T-cell (primary cell): ENCODE data around the gene SLC44A5. TPM values are rescaled to one million over a fixed set of nuclear protein-coding genes. Genes with fewer than 3 reads are reported as not detected.
"Not testable (repeated sequence)": the region's sequence is repeated elsewhere in the genome, so short reads cannot be mapped to it uniquely, and the experiment has no call there.

Source experiments
- ATAC-seq, 4 experiments: fragments of 200-7000 bp in 3 of 4; fragments of 150-1000 bp in 1 of 4; cut with Tn5 transposase; replicated peaks in 1 of 4; 1 replicate in 3 of 4; 2 replicates in 1 of 4; pipeline ENCODE4 v1.10.0; 2021; ENCODE audit warnings: moderate library complexity in 3 of 4, mild to moderate bottlenecking in 2 of 4, moderate number of reproducible peaks in 1 of 4
- CTCF ChIA-PET, 2 donors: fragments of 300-600 bp; sonication (Branson Sonifier 250); formaldehyde crosslinking; loops; one replicate each; lab custom pipeline; 2022; ENCODE audit warnings: antibody characterized with exemption in 2 of 2; lab: Charles Lee
- POLR2A ChIA-PET, 2 donors: fragments of 300-600 bp; sonication (Branson Sonifier 250); formaldehyde crosslinking; loops; one replicate each; lab custom pipeline; 2022; ENCODE audit warnings: antibody characterized with exemption in 2 of 2; lab: Charles Lee
- DNase-seq, 35 experiments: peaks; one replicate each; pipeline versions ENCODE4 v3.0.0 to v3.0.0-alpha.2; 2013 to 2023
- H3K27ac ChIP-seq: one replicate; pipeline ENCODE4 v1.5.1; 2013; ENCODE audit warnings: low read length
- H3K27me3 ChIP-seq, 2 experiments: replicated peaks in 1 of 2; 1 replicate in 1 of 2; 2 replicates in 1 of 2; pipeline versions ENCODE4 v1.6.1 to v1.7.0; 2013; ENCODE audit warnings: low read length in 1 of 2, mixed read lengths in 1 of 2; ENCODE audit not compliant: control insufficient read depth in 2 of 2, insufficient read depth in 2 of 2; ENCODE audit errors: extremely low read depth in 1 of 2
- H3K36me3 ChIP-seq, 2 donors: 1 replicate in 1 of 2; 2 replicates in 1 of 2; pipeline versions ENCODE4 v1.6.1 to v1.7.0; 2013; ENCODE audit warnings: low read length in 1 of 2; ENCODE audit not compliant: control insufficient read depth in 2 of 2, insufficient read depth in 1 of 2; ENCODE audit errors: extremely low read depth in 1 of 2
- H3K4me1 ChIP-seq, 2 experiments: 1 replicate in 1 of 2; 2 replicates in 1 of 2; pipeline versions ENCODE4 v1.6.1 to v1.7.0; 2013; ENCODE audit warnings: low read length in 2 of 2, mixed read lengths in 1 of 2; ENCODE audit not compliant: insufficient read depth in 2 of 2, control insufficient read depth in 1 of 2; ENCODE audit errors: extremely low read depth in 1 of 2
- H3K4me3 ChIP-seq, 2 donors: 1 replicate in 1 of 2; 2 replicates in 1 of 2; pipeline versions ENCODE4 v1.5.1 to v1.7.0; 2013; ENCODE audit warnings: mild to moderate bottlenecking in 2 of 2, low read length in 1 of 2, moderate library complexity in 1 of 2; ENCODE audit not compliant: control insufficient read depth in 1 of 2; ENCODE audit errors: extremely low read depth in 1 of 2
- H3K9me3 ChIP-seq: 2 replicates; pipeline ENCODE4 v1.7.0; 2013
- H3K27ac Mint-ChIP-seq, 2 donors: one replicate each; pipeline ENCODE4 v1.8.0; 2020 to 2021; ENCODE audit warnings: mild to moderate bottlenecking in 2 of 2, mixed read lengths in 2 of 2
- H3K27me3 Mint-ChIP-seq, 2 donors: one replicate each; pipeline ENCODE4 v1.8.0; 2021 to 2022; ENCODE audit warnings: mixed read lengths in 2 of 2
- H3K36me3 Mint-ChIP-seq: one replicate; pipeline ENCODE4 v1.8.0; 2021; ENCODE audit warnings: mixed read lengths
- H3K4me1 Mint-ChIP-seq, 3 donors: one replicate each; pipeline ENCODE4 v1.8.0; 2020 to 2022; ENCODE audit warnings: mixed read lengths in 3 of 3, mild to moderate bottlenecking in 1 of 3
- H3K4me3 Mint-ChIP-seq, 3 donors: one replicate each; pipeline ENCODE4 v1.8.0; 2020 to 2022; ENCODE audit warnings: mild to moderate bottlenecking in 3 of 3, mixed read lengths in 3 of 3, moderate library complexity in 3 of 3
- H3K9me3 Mint-ChIP-seq, 3 donors: one replicate each; pipeline ENCODE4 v1.8.0; 2020 to 2022; ENCODE audit warnings: mixed read lengths in 3 of 3
- WGBS: methylation state at CpG from one replicate; pipeline ENCODE4 v1.1.5; 2013; ENCODE audit warnings: missing lambda C conversion rate; ENCODE audit not compliant: insufficient coverage; 5-methylcytosine and 5-hydroxymethylcytosine counted together
- total RNA-seq, 35 experiments: library from RNA in 6 of 35; stranded (reverse) in 6 of 35; fragments of 120-200 nt in 1 of 35; gene quantifications; one replicate each; pipeline versions ENCODE4 v1.2.1 to v1.2.4 and lab custom pipeline; 2013 to 2026

The SLC44A5 gene
- total RNA-seq: 1 to 10 TPM in 2 of 5 donors, under 1 TPM in 2, not detected in 1; 0.06 to 2.4 (median 0.84) TPM
- total RNA-seq (2013): 0.85 TPM
- total RNA-seq (lab: John Stamatoyannopoulos, UW): 0 to 10.8 (median 0.36) reads per million in 29 experiments

DNA sequence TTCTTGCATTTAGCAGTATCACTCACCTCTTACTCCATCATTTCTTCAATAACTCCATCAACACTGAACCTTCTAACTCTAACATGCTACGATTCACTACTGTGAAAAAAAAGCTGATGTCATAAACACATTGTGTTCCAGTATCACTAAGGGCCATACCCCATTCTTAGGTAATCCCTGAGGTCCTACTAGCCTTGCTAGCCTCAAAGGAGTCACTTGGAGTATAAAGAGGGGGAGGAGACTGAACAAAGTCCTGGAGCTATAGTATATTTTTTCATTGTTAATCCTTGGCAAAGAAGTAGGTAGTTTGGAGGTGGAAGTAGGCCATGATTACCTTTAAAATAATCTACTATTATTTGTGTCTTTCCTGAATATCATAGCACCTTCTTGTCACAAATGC, at the start of gene SLC44A5:
Gene SLC44A5 (minus strand): TSS at position 101 of the 400 bp plus-strand sequence. CDS start 69,667 bp downstream, outside the sequence.
- POLR2A ChIA-PET: no interaction called here

DNA sequence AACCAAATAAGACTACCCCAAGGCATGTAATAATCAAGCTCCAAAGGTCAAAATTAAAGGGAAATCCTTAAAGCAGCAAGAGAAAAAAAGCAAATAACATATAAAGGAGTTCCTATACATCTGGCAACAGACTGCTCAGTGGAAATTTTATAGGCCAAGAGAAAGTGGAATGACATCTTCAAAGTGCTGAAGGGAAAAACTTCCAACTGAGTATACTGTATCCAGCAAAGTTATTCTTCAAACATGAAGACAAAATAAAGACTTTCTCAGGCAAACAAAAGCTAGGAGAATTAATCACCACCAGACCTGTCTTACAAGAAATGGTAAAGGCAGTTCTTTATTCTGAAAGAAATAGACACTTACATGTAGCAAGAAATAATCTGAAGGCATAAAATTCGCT, 45.0 kb upstream of the SLC44A5 start:
- Histone ChIP-seq H3K27ac (no peak overlapping the region), H3K9me3 (no peaks in the 10 kb centered on the region), H3K4me3 (no peak overlapping the region), H3K27me3 (peaks cover 0 to 7% of the 10 kb centered on the region in 2 experiments), H3K36me3 (no peaks in the 10 kb centered on the region), H3K4me1 (no peaks in the 10 kb centered on the region)
- Mint-ChIP-seq H3K36me3 (no peaks in the 10 kb centered on the region), H3K4me3 (no peak overlapping the region), H3K4me1 (no peaks in the 10 kb centered on the region), H3K27ac (no peak overlapping the region), H3K9me3 (peaks cover 0 to 16% (median 6%) of the 10 kb centered on the region in 3 donors), H3K27me3 (peaks cover 18 to 24% of the 10 kb centered on the region in 2 donors)
- ATAC-seq (no peak), DNase-seq (no peak)
- ChIA-PET POLR2A (no interaction called here), CTCF (no interaction called here)
- no CpG with 5 or more reads among the region's 1 CpG for WGBS

More for the DNA sequence above, at the start of gene SLC44A5:
- CTCF ChIA-PET: no interaction called here
- Mint-ChIP-seq H3K27ac (no peak within 1 kb of the TSS), H3K4me3 (no peak within 1 kb of the TSS), H3K27me3 (peaks cover 56 to 59% of the 10 kb centered on the region in 2 donors), H3K4me1 (peaks cover 9 to 17% (median 10%) of the 10 kb centered on the region in 3 donors), H3K36me3 (no peaks in the 10 kb centered on the region), H3K9me3 (peaks cover 0 to 9% (median 0%) of the 10 kb centered on the region in 3 donors)
- H3K36me3 ChIP-seq: no peaks in the 10 kb centered on the region
- ATAC-seq (no peak), DNase-seq (no peak)
- peaks cover 12 to 15% of the 10 kb centered on the region in 2 experiments for H3K27me3 ChIP-seq
- WGBS: 43% methylated on average over 1 of the region's 1 CpG
- no peak within 1 kb of the TSS for H3K4me3 ChIP-seq
- no peak within 1 kb of the TSS for H3K27ac ChIP-seq
- H3K9me3 ChIP-seq: no peaks in the 10 kb centered on the region
- H3K4me1 ChIP-seq: peaks cover 3 to 15% of the 10 kb centered on the region in 2 experiments

DNA sequence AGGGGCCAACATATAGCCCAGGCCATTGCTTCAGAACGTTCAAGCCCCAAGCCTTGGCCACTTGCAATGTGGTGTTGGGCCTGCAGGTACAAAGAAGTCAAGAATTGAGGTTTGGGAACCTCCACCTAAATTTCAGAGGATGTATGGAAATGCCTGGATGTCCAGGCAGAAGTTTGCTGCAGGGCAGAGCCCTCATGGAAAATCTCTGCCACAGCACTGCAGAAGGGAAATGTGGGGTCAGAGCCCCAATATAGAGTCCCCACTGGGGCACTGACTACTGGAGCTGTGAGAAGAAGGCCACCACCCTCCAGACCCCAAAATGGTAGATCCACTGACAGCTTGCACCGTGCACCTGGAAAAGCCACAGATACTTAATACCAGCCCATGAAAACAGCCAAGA, 36.3 kb upstream of the SLC44A5 start:
- H3K9me3 ChIP-seq, CTCF ChIA-PET, H3K36me3 ChIP-seq, H3K4me3 Mint-ChIP-seq, H3K4me3 ChIP-seq, H3K4me1 ChIP-seq, H3K27me3 ChIP-seq, H3K9me3 Mint-ChIP-seq, ATAC-seq, H3K27ac Mint-ChIP-seq, DNase-seq, H3K27ac ChIP-seq, POLR2A ChIA-PET, H3K4me1 Mint-ChIP-seq, H3K36me3 Mint-ChIP-seq, H3K27me3 Mint-ChIP-seq: not testable (repeated sequence)
- 0% methylated on average over 1 of the region's 2 CpGs for WGBS

DNA sequence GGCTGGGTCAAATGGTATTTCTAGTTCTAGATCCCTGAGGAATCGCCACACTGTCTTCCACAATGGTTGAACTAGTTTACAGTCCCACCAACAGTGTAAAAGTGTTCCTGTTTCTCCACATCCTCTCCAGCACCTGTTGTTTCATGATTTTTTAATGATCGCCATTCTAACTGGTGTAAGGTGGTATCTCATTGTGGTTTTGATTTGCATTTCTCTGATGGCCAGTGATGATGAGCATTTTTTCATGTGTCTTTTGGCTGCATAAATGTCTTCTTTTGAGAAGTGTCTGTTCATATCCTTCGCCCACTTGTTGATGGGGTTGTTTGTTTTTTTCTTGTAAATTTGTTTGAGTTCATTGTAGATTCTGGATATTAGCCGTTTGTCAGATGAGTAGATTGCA, 34.2 kb upstream of the SLC44A5 start:
- H3K4me1 Mint-ChIP-seq, ATAC-seq, H3K4me3 ChIP-seq, H3K4me3 Mint-ChIP-seq, DNase-seq, H3K36me3 Mint-ChIP-seq, CTCF ChIA-PET, H3K9me3 ChIP-seq, POLR2A ChIA-PET, H3K36me3 ChIP-seq, H3K9me3 Mint-ChIP-seq, H3K27ac ChIP-seq, H3K27me3 ChIP-seq, H3K27ac Mint-ChIP-seq, H3K27me3 Mint-ChIP-seq, H3K4me1 ChIP-seq: not testable (repeated sequence)
- 100% methylated on average over 1 of the region's 4 CpGs for WGBS

DNA sequence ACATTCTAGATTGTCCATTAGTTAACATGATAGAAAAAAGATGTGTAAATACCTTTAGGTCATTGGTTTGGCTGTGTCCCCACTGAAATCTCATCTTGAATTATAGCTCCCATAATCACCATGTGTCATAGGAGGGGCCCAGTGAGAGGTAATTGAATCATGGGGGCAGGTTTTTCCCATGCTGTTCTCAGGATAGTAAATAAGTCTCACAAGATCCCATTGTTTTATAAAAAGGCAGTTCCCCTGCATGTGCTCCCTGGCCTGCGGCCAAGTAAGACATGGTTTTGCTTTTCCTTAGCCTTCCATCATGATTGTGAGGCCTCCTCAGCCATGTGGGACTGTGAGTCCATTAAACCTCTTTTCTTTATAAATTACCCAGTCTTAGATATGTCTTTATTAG, 32.5 kb upstream of the SLC44A5 start:
- CTCF ChIA-PET: no interaction called here
- peaks cover 0 to 2% of the 10 kb centered on the region in 2 experiments for H3K27me3 ChIP-seq
- no peaks in the 10 kb centered on the region for H3K36me3 Mint-ChIP-seq
- WGBS: 100% methylated on average over 1 of the region's 1 CpG
- peaks cover 0 to 4% (median 4%) of the 10 kb centered on the region in 3 donors for H3K9me3 Mint-ChIP-seq
- H3K36me3 ChIP-seq: no peaks in the 10 kb centered on the region
- H3K27ac ChIP-seq: no peak overlapping the region
- H3K4me1 Mint-ChIP-seq: no peaks in the 10 kb centered on the region
- DNase-seq: no peak
- H3K9me3 ChIP-seq: no peaks in the 10 kb centered on the region
- H3K4me1 ChIP-seq: no peaks in the 10 kb centered on the region
- H3K27ac Mint-ChIP-seq: no peak overlapping the region
- H3K4me3 Mint-ChIP-seq: no peak overlapping the region
- POLR2A ChIA-PET: no interaction called here
- H3K4me3 ChIP-seq: no peak overlapping the region
- no peaks in the 10 kb centered on the region for H3K27me3 Mint-ChIP-seq
- ATAC-seq: no peak

DNA sequence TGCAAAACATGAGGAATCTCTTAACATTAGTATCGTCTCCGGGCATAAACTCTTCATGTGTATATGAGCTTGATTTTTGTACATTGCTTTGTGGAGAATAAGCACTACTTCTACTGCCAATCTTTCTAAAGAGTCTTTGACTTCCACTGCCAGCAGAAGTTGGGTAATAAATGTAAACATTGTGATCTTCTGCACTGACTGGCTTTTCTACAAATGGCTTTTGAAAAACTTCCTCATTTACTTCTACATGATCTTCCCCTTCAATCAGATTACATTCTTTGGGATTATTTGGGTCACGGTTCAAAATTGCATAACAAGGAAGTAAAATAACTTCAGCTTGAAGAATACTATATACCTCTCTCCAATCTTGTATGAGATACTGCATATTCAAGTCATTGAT, 30.4 kb upstream of the SLC44A5 start:
- H3K27me3 Mint-ChIP-seq: peaks cover 0 to 4% of the 10 kb centered on the region in 2 donors

DNA sequence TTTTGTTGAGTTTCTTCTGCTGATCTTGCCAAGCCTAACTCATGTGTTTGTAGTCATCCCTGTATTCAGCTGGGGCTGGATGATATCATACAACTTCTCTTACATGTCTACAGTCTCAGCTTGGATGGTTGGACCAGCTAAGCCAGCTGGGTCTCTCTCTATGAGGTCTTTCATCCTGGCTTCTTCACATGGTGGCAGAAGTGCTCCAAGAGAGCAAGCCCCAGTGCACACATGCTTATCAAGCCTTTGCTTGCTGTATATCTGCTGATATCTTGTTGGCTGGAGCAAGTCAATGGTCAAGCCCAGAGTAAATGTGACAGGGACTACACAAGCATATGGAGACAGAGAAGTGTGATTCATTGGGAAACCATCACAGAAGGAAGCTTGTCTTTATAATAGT, 29.2 kb upstream of the SLC44A5 start:
- Histone ChIP-seq H3K4me3 (no peak overlapping the region), H3K27me3 (no peaks in the 10 kb centered on the region), H3K27ac (no peak overlapping the region), H3K9me3 (no peaks in the 10 kb centered on the region), H3K4me1 (no peaks in the 10 kb centered on the region), H3K36me3 (no peaks in the 10 kb centered on the region)
- Mint-ChIP-seq H3K27me3 (peaks cover 3 to 4% of the 10 kb centered on the region in 2 donors), H3K36me3 (no peaks in the 10 kb centered on the region), H3K4me1 (no peaks in the 10 kb centered on the region), H3K27ac (no peak overlapping the region), H3K4me3 (no peak overlapping the region), H3K9me3 (no peaks in the 10 kb centered on the region)
- no peak for DNase-seq
- ATAC-seq: no peak
- POLR2A ChIA-PET: no interaction called here
- CTCF ChIA-PET: no interaction called here

More for the DNA sequence above, 30.4 kb upstream of the SLC44A5 start:
- no peaks in the 10 kb centered on the region for H3K9me3 ChIP-seq
- DNase-seq: no peak
- H3K27ac Mint-ChIP-seq: no peak overlapping the region
- ChIA-PET POLR2A (no interaction called here), CTCF (no interaction called here)
- H3K4me1 Mint-ChIP-seq: no peaks in the 10 kb centered on the region
- H3K36me3 Mint-ChIP-seq: no peaks in the 10 kb centered on the region
- no peaks in the 10 kb centered on the region for H3K36me3 ChIP-seq
- no peak overlapping the region for H3K4me3 Mint-ChIP-seq
- no peak overlapping the region for H3K4me3 ChIP-seq
- no peak overlapping the region for H3K27ac ChIP-seq
- WGBS: no CpG with 5 or more reads among the region's 3 CpGs
- no peaks in the 10 kb centered on the region for H3K4me1 ChIP-seq
- H3K9me3 Mint-ChIP-seq: no peaks in the 10 kb centered on the region
- ATAC-seq: no peak
- no peaks in the 10 kb centered on the region for H3K27me3 ChIP-seq
